GM10248 (cell line): ENCODE data around the gene AUTS2.

ENCODE experiments used
- CTCF ChIA-PET: fragments of 300-600 bp; sonication (Branson Sonifier 250); formaldehyde crosslinking; extraction: SDS; loops from one replicate; lab custom pipeline; 2021; ENCODE audit warnings: antibody characterized with exemption; lab: Yijun Ruan, JAX
- POLR2A ChIA-PET: fragments of 350-650 bp; sonication (Branson Sonifier 250); formaldehyde crosslinking; extraction: SDS; loops from one replicate; lab custom pipeline; 2020; ENCODE audit warnings: antibody characterized with exemption; lab: Yijun Ruan, JAX
- DNase-seq: peaks from one replicate; pipeline ENCODE4 v3.0.0; 2012; ENCODE audit errors: extremely low spot score
- TF ChIP-seq, protein P1 (sequence below): IDR thresholded peaks from 2 replicates; pipeline ENCODE4 v1.5.1; 2012; ENCODE audit warnings: mild to moderate bottlenecking, low read depth; ENCODE audit errors: extremely low read depth, missing control alignments, control extremely low read depth

Gene AUTS2

DNA sequence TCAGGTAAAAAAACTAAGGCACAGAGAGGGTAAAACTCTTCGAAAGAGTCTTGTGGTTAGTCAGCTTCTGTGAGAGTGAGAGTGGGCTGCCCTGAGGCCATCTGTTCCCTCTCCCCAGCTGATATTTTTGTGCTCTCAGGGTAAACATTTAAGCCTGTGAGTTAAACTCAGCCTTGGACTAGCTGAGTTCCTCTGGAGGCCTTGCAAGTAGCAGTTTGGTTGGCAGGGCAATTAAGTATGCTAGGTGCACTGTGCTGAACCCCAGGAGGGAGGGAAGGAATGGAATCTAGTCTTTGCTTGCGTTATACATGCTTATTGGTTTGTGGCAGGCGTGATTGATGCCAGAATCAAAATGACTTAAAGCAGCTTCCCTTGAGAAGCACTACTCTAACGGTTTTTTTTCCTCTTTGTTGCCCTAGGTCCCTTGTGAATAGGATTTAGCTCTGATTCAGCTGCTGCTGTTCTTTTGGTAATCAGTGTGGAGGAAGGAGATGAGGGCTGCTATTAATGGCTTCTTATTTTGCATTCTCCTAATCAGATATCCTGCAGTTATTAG is 140.2 kb downstream of the AUTS2 start:
- DNase-seq, result peak; percentile 39
- TF ChIP-seq, protein P1, sequence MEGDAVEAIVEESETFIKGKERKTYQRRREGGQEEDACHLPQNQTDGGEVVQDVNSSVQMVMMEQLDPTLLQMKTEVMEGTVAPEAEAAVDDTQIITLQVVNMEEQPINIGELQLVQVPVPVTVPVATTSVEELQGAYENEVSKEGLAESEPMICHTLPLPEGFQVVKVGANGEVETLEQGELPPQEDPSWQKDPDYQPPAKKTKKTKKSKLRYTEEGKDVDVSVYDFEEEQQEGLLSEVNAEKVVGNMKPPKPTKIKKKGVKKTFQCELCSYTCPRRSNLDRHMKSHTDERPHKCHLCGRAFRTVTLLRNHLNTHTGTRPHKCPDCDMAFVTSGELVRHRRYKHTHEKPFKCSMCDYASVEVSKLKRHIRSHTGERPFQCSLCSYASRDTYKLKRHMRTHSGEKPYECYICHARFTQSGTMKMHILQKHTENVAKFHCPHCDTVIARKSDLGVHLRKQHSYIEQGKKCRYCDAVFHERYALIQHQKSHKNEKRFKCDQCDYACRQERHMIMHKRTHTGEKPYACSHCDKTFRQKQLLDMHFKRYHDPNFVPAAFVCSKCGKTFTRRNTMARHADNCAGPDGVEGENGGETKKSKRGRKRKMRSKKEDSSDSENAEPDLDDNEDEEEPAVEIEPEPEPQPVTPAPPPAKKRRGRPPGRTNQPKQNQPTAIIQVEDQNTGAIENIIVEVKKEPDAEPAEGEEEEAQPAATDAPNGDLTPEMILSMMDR, result no peak
- POLR2A ChIA-PET, result interaction anchor here (0.9 kb wide), 1 partner anchor 65 kb away, joined by 3 read pairs; no protein-coding TSS in a partner anchor
- CTCF ChIA-PET, result interaction anchor here (1.0 to 2.3 kb wide), 4 partner anchors 10 to 131 kb away, joined by 3 to 6 read pairs (median 4); no protein-coding TSS in a partner anchor

DNA sequence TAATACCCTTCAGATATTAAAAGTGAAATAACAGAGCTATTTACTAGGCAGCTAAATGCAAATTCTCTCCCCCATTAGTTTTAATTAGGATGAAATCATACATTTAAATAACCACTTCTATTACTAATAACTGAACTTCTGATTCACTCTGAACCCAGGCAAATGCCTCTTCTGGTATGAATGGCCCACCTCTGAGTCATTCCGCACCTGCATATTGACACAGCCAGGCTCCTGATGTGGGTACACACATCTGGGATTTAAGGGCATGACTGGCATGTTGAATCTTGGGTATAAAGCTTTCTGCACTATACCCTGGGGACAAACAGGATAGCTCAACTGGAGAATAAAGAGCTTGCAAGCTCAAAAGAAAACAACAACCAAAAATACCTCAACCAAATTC is 140.9 kb downstream of the AUTS2 start:
- TF ChIP-seq, protein P1, result no peak
- POLR2A ChIA-PET, result interaction anchor here (0.6 kb wide), 1 partner anchor 68 kb away, joined by 3 read pairs; no protein-coding TSS in a partner anchor
- DNase-seq, result peak; percentile 39
- CTCF ChIA-PET, result interaction anchor here (1.0 to 2.3 kb wide), 11 partner anchors 9 to 193 kb away, joined by 3 to 8 read pairs (median 4); no protein-coding TSS in a partner anchor

DNA sequence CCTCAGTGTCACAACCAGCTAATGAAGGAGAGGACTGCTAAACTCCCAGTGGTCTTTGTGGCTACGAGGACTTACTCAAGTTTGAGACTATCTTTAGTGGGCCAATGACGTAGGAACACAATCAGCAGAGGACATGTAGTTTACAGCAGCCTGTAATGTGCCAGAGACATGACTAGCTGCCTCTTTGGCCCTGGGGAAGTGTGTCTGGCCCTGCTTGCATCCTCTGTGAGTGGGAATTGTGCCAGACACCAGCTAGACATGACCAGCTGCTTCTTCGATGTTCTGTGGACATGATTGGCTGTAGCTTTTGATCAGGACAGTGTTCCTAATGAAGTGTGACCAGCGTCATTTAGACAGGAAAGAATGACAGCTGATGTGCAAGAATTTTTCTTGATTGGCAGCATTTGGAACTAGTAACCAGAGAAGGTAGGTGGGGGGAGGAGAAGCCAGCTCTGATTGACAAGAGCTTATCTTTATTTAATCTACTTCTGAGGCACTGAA is 141.7 kb downstream of the AUTS2 start:
- TF ChIP-seq, protein P1, result no peak
- ChIA-PET POLR2A (interaction anchor here (0.9 kb wide), 1 partner anchor 63 kb away, joined by 3 read pairs; no protein-coding TSS in a partner anchor), CTCF (interaction anchor here (0.7 to 2.3 kb wide), 13 partner anchors 8 to 192 kb away, joined by 3 to 8 read pairs (median 3); no protein-coding TSS in a partner anchor)
- DNase-seq, result peak; percentile 28

DNA sequence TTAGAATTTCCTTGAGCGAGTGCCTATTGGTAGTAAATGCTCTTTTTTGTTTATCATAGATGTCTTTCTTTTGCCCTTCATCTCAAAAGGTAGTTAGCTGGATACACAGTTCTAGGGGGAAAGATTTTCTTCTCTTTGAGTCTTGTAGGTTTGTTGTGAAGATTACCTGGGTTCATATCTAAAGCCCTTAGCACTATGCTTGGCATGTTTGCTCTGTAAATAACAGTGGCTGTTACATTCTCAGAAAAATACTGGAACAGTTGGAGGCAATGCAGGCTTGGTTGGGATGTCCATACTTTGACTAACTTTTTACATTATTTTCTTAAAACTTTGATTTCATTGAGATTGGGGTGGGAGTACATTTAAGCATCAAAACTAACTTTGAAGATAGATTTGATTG is 144.0 kb downstream of the AUTS2 start:
- POLR2A ChIA-PET, result no interaction called here
- TF ChIP-seq, protein P1, result no peak
- no peak for DNase-seq
- CTCF ChIA-PET, result no interaction called here

DNA sequence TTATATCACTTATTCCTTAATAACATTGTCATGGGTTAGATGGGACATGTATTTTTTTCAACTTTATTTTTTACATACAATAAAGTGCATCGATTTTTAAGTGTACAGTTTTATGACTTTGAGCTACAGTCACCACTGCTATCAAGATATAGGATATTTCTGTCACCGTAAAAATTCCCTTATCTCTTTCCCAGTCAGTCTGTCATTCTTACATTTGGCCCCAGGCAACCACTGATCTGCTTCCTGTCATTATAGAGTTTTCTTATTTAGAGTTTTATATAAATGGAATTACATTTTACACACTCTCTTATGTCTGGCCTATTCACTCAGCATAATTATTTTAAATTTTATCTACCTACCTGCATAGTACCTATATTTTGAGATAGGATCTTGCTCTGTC is 145.2 kb downstream of the AUTS2 start:
- ChIA-PET CTCF (interaction anchor here (0.7 to 1.5 kb wide), 5 partner anchors 11 to 227 kb away, joined by 3 to 4 read pairs (median 3); no protein-coding TSS in a partner anchor), POLR2A (no interaction called here)
- TF ChIP-seq, protein P1, result no peak
- no peak for DNase-seq

DNA sequence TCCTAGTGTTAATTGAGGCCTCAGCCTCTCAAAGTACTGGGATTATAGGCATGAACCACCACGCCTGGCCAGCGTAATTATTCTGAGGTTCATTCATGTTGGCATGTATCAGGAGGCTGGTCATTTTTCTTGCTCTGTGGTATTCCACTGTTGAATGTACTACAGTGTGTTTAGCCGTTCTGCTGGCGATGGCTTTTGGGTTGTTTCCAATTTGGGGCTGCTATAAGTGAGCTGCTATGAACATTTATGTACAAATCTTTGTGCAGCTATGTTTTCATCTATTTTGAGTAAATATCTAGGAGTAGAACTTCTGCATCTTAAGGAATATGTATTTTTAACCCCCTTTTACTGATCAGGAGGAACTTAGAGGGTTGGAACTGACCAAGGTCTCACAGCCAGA is 145.8 kb downstream of the AUTS2 start:
- POLR2A ChIA-PET, result no interaction called here
- CTCF ChIA-PET, result interaction anchor here (0.7 to 1.5 kb wide), 5 partner anchors 11 to 227 kb away, joined by 3 to 4 read pairs (median 3); no protein-coding TSS in a partner anchor

More for the DNA sequence above, 145.8 kb downstream of the AUTS2 start:
- no peak for DNase-seq
- TF ChIP-seq, protein P1, result no peak
